Activated naive CD4-positive, alpha-beta T cell treated with anti-CD3 and anti-CD28 coated beads, Interleukin-2, amount 50 U/mL, for 24 hours (primary cell): Measurements from ENCODE around the gene ZNF804B.

Experiments used
- H3K27ac Mint-ChIP-seq: one replicate; pipeline ENCODE4 v1.8.0; 2021; ENCODE audit warnings: mild to moderate bottlenecking, mixed read lengths
- H3K27me3 Mint-ChIP-seq: one replicate; pipeline ENCODE4 v1.8.0; 2021; ENCODE audit warnings: mixed read lengths
- H3K36me3 Mint-ChIP-seq: one replicate; pipeline ENCODE4 v1.8.0; 2021; ENCODE audit warnings: mixed read lengths
- H3K4me1 Mint-ChIP-seq: one replicate; pipeline ENCODE4 v1.8.0; 2021; ENCODE audit warnings: mixed read lengths
- H3K4me3 Mint-ChIP-seq: one replicate; pipeline ENCODE4 v1.8.0; 2021; ENCODE audit warnings: mild to moderate bottlenecking, mixed read lengths
- H3K9me3 Mint-ChIP-seq: one replicate; pipeline ENCODE4 v1.8.0; 2021; ENCODE audit warnings: mixed read lengths

The ZNF804B gene

DNA sequence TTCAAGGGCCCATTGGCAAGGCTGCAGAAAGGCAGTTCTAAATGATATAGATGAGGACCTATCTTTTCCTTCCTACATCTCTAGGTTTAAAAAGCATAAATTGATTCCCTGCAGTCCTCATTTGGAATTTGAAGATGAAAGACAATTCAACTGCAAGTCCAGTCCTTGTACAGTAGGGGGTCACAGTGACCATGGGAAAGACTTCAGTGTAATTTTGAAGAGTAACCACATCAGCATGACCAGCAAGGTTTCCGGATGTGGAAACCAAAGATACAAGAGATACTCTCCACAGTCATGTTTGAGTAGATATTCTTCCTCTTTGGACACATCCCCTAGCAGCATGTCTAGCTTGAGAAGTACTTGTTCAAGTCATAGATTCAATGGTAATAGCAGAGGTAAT lies 575.3 kb downstream of the ZNF804B start:
- no peaks in the 10 kb centered on the region for H3K9me3 Mint-ChIP-seq
- no peak overlapping the region for H3K4me3 Mint-ChIP-seq
- no peaks in the 10 kb centered on the region for H3K4me1 Mint-ChIP-seq
- no peaks in the 10 kb centered on the region for H3K36me3 Mint-ChIP-seq
- no peaks in the 10 kb centered on the region for H3K27me3 Mint-ChIP-seq
- no peak overlapping the region for H3K27ac Mint-ChIP-seq

DNA sequence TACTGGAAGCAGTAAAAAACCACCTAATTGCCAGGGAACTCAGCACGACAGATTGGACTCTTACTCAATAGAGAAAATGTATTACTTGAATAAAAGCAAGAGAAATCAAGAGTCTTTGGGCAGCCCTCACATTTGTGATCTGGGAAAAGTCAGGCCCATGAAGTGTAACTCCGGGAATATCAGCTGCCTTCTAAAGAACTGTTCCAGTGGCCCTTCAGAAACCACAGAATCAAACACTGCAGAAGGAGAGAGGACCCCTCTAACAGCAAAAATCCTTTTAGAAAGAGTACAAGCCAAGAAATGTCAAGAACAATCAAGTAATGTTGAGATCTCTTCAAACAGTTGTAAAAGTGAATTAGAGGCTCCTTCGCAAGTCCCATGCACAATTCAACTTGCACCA lies 576.0 kb downstream of the ZNF804B start:
- Mint-ChIP-seq H3K4me3 (no peak overlapping the region), H3K4me1 (no peaks in the 10 kb centered on the region)

DNA sequence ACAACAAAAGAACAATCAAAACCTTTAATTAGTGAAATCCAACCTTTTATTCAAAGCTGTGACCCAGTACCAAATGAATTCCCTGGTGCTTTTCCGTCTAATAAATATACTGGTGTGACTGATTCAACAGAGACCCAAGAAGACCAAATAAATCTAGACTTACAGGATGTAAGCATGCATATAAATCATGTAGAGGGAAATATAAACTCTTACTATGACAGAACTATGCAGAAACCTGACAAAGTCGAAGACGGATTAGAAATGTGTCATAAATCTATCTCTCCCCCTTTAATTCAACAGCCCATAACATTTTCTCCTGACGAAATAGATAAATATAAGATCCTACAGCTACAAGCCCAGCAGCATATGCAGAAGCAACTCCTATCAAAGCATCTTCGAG lies 576.6 kb downstream of the ZNF804B start:
- Mint-ChIP-seq H3K9me3 (no peaks in the 10 kb centered on the region), H3K4me3 (no peak overlapping the region), H3K27ac (no peak overlapping the region), H3K36me3 (no peaks in the 10 kb centered on the region), H3K27me3 (no peaks in the 10 kb centered on the region), H3K4me1 (no peaks in the 10 kb centered on the region)

More for the DNA sequence above, 576.0 kb downstream of the ZNF804B start:
- Mint-ChIP-seq H3K36me3 (no peaks in the 10 kb centered on the region), H3K27ac (no peak overlapping the region), H3K27me3 (no peaks in the 10 kb centered on the region), H3K9me3 (no peaks in the 10 kb centered on the region)

DNA sequence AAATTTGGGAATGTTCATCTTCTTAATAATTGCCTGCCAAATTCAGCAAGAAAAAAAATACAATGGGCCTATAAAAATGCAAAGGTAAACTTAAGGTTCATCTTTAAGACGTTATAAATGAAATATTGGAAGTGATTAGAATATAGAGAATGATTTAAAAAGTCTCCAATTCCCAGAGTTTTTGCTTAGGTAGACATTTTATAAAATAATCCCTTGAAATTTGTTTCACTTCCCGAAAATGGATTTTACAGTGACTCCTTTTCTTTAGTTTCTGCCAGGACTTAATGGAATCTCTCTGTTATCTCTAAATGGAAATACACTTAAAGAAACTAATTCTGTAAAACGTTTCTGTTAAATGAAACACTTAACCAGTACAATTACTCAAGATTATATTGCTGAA lies 580.2 kb downstream of the ZNF804B start:
- H3K4me1 Mint-ChIP-seq = no peaks in the 10 kb centered on the region
- no peaks in the 10 kb centered on the region for H3K27me3 Mint-ChIP-seq
- no peaks in the 10 kb centered on the region for H3K36me3 Mint-ChIP-seq
- no peak overlapping the region for H3K4me3 Mint-ChIP-seq
- H3K9me3 Mint-ChIP-seq = no peaks in the 10 kb centered on the region
- no peak overlapping the region for H3K27ac Mint-ChIP-seq

DNA sequence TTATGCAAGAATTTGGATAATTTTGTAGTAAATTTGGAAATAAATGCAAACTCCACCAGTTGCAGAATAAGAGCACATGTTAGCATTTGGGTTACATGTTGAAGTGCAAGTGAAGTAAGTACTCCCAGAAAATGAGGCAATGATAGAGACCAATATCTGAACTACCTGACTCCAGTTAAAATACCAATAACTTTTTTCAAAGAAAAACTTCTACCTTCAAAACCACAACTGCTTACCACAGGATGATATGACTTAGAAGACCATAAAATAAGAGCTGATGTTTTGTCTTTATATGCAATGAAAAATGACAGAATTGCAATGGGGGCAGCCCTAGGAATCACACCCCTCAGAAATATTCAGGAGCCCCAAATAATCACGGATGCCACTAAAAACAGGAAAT lies 597.6 kb downstream of the ZNF804B start:
- H3K36me3 Mint-ChIP-seq = no peaks in the 10 kb centered on the region
- H3K4me1 Mint-ChIP-seq = peaks cover 9% of the 10 kb centered on the region
- no peak overlapping the region for H3K4me3 Mint-ChIP-seq
- H3K9me3 Mint-ChIP-seq = no peaks in the 10 kb centered on the region
- no peaks in the 10 kb centered on the region for H3K27me3 Mint-ChIP-seq
- H3K27ac Mint-ChIP-seq = no peak overlapping the region

DNA sequence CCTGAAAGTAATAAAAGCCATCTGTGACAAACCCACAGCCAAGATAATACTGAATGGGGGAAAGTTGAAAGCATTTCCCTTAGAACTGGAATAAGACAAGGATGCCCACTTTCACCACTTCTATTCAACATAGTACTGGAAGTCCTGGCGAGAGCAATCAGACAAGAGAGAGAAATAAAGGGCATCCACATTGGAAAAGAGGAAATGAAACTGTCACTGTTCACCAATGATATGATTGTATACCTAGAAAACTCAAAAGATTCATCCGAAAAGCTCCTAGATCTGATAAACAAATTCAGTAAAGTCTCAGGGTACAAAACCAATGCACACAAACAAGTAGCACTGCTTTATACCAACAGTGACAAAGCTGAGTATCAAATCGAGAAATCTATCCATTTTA lies 617.7 kb downstream of the ZNF804B start:
- no peak overlapping the region for H3K27ac Mint-ChIP-seq
- H3K4me1 Mint-ChIP-seq = no peaks in the 10 kb centered on the region
- no peak overlapping the region for H3K4me3 Mint-ChIP-seq

DNA sequence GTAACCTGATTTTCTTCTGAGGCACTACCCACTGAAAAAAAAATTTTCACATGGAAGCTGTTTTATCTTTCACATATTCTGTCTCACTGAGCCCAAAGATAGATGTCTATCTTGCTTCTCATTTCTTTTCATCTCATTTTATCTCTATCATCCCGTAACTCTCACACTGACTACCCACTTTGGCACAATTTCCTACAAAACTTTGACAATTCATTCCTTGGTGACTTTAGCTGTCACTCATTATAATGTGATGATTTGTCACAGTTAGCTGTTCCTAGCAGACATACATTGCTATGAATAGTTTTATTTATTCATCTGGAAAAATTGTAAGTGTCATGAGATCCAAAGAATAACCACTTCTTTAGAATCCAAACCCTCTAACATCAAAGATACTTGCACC lies 625.9 kb downstream of the ZNF804B start:
- no peak overlapping the region for H3K4me3 Mint-ChIP-seq
- H3K9me3 Mint-ChIP-seq = peaks cover 7% of the 10 kb centered on the region
- no peaks in the 10 kb centered on the region for H3K36me3 Mint-ChIP-seq

More for the DNA sequence above, 617.7 kb downstream of the ZNF804B start:
- Mint-ChIP-seq H3K27me3 (no peaks in the 10 kb centered on the region), H3K36me3 (no peaks in the 10 kb centered on the region), H3K9me3 (no peaks in the 10 kb centered on the region)

More for the DNA sequence above, 625.9 kb downstream of the ZNF804B start:
- Mint-ChIP-seq H3K27ac (no peak overlapping the region), H3K27me3 (no peaks in the 10 kb centered on the region), H3K4me1 (no peaks in the 10 kb centered on the region)
